ENCODE results near the gene SEC16A.
A peak's percentile ranks its signal among the peaks of the same experiment; 100 is the strongest.

The SEC16A gene

GRCh38 chr9:136482793-136483588 is at the start of gene SEC16A:
Gene SEC16A (minus strand): TSS chr9:136483040. CDS start chr9:136477615, 5,425 bp downstream.
- peaks cover 38% of the 10 kb centered on the region for H3K36me3 Mint-ChIP-seq (ENCODE audit: low read depth)

GRCh38 chr9:136531904-136532798 is 49.3 kb upstream of the SEC16A start:
- Mint-ChIP-seq H3K4me3 (peak overlapping the region; percentile 60), H3K4me1 (ENCODE audit: low read depth) (peaks cover 56% of the 10 kb centered on the region), H3K36me3 (ENCODE audit: low read depth) (peaks cover 43% of the 10 kb centered on the region), H3K9me3 (no peaks in the 10 kb centered on the region), H3K27me3 (no peaks in the 10 kb centered on the region), H3K27ac (peak overlapping the region; percentile 90)
- no peak for DNase-seq

More at GRCh38 chr9:136482793-136483588, at the start of gene SEC16A:
- peak within 1 kb of the TSS; percentile 99 for H3K27ac Mint-ChIP-seq
- no peaks in the 10 kb centered on the region for H3K9me3 Mint-ChIP-seq
- no peaks in the 10 kb centered on the region for H3K27me3 Mint-ChIP-seq
- DNase-seq: peak; percentile 100
- peaks cover 35% of the 10 kb centered on the region for H3K4me1 Mint-ChIP-seq (ENCODE audit: low read depth)
- H3K4me3 Mint-ChIP-seq: peak within 1 kb of the TSS; percentile 97

- H3K4me3 Mint-ChIP-seq: peak overlapping the region; percentile 42
- DNase-seq: no peak
- no peaks in the 10 kb centered on the region for H3K9me3 Mint-ChIP-seq
- H3K36me3 Mint-ChIP-seq (ENCODE audit: low read depth): peaks cover 37% of the 10 kb centered on the region
- no peaks in the 10 kb centered on the region for H3K27me3 Mint-ChIP-seq
- H3K27ac Mint-ChIP-seq: peak overlapping the region; percentile 80
- H3K4me1 Mint-ChIP-seq (ENCODE audit: low read depth): peaks cover 50% of the 10 kb centered on the region
These were observed 48.5 kb upstream of the SEC16A start for GRCh38 chr9:136531186-136531903.

GRCh38 chr9:136530461-136531089 is 47.7 kb upstream of the SEC16A start:
- DNase-seq: no peak
- H3K4me1 Mint-ChIP-seq (ENCODE audit: low read depth): peaks cover 49% of the 10 kb centered on the region
- peak overlapping the region; percentile 80 for H3K27ac Mint-ChIP-seq
- H3K27me3 Mint-ChIP-seq: no peaks in the 10 kb centered on the region
- H3K36me3 Mint-ChIP-seq (ENCODE audit: low read depth): peaks cover 41% of the 10 kb centered on the region
- H3K9me3 Mint-ChIP-seq: no peaks in the 10 kb centered on the region
- no peak overlapping the region for H3K4me3 Mint-ChIP-seq

- Mint-ChIP-seq H3K27me3 (no peaks in the 10 kb centered on the region), H3K9me3 (no peaks in the 10 kb centered on the region), H3K27ac (peak overlapping the region; percentile 44), H3K4me1 (ENCODE audit: low read depth) (peaks cover 49% of the 10 kb centered on the region), H3K36me3 (ENCODE audit: low read depth) (peaks cover 44% of the 10 kb centered on the region), H3K4me3 (no peak overlapping the region)
- no peak for DNase-seq
These were observed 46.9 kb upstream of the SEC16A start for GRCh38 chr9:136529516-136530460.

- peaks cover 41% of the 10 kb centered on the region for H3K4me1 Mint-ChIP-seq (ENCODE audit: low read depth)
- no peak overlapping the region for H3K4me3 Mint-ChIP-seq
- H3K36me3 Mint-ChIP-seq (ENCODE audit: low read depth): peaks cover 42% of the 10 kb centered on the region
- H3K27ac Mint-ChIP-seq: peak overlapping the region; percentile 40
- no peaks in the 10 kb centered on the region for H3K9me3 Mint-ChIP-seq
- H3K27me3 Mint-ChIP-seq: no peaks in the 10 kb centered on the region
- no peak for DNase-seq
These were observed 46.0 kb upstream of the SEC16A start for GRCh38 chr9:136528716-136529341.

- Mint-ChIP-seq H3K36me3 (ENCODE audit: low read depth) (peaks cover 39% of the 10 kb centered on the region), H3K4me1 (ENCODE audit: low read depth) (peaks cover 34% of the 10 kb centered on the region), H3K27ac (peak overlapping the region; percentile 81), H3K4me3 (no peak overlapping the region), H3K27me3 (no peaks in the 10 kb centered on the region), H3K9me3 (no peaks in the 10 kb centered on the region)
- DNase-seq: no peak
These were observed 45.2 kb upstream of the SEC16A start for GRCh38 chr9:136527721-136528710.

GRCh38 chr9:136527131-136527530 is 44.3 kb upstream of the SEC16A start:
- no peak overlapping the region for H3K4me3 Mint-ChIP-seq
- no peak for DNase-seq
- H3K27ac Mint-ChIP-seq: no peak overlapping the region
- H3K9me3 Mint-ChIP-seq: no peaks in the 10 kb centered on the region
- H3K36me3 Mint-ChIP-seq (ENCODE audit: low read depth): peaks cover 35% of the 10 kb centered on the region
- H3K4me1 Mint-ChIP-seq (ENCODE audit: low read depth): peaks cover 26% of the 10 kb centered on the region
- no peaks in the 10 kb centered on the region for H3K27me3 Mint-ChIP-seq

GRCh38 chr9:136526625-136527066 is 43.8 kb upstream of the SEC16A start:
- peaks cover 25% of the 10 kb centered on the region for H3K4me1 Mint-ChIP-seq (ENCODE audit: low read depth)
- peaks cover 38% of the 10 kb centered on the region for H3K36me3 Mint-ChIP-seq (ENCODE audit: low read depth)
- no peak for DNase-seq
- H3K9me3 Mint-ChIP-seq: no peaks in the 10 kb centered on the region
- H3K4me3 Mint-ChIP-seq: no peak overlapping the region
- no peaks in the 10 kb centered on the region for H3K27me3 Mint-ChIP-seq
- H3K27ac Mint-ChIP-seq: no peak overlapping the region

GRCh38 chr9:136525841-136526499 is 43.1 kb upstream of the SEC16A start:
- H3K4me1 Mint-ChIP-seq (ENCODE audit: low read depth): peaks cover 20% of the 10 kb centered on the region
- no peaks in the 10 kb centered on the region for H3K9me3 Mint-ChIP-seq
- H3K4me3 Mint-ChIP-seq: no peak overlapping the region
- H3K36me3 Mint-ChIP-seq (ENCODE audit: low read depth): peaks cover 38% of the 10 kb centered on the region
- H3K27ac Mint-ChIP-seq: no peak overlapping the region
- no peaks in the 10 kb centered on the region for H3K27me3 Mint-ChIP-seq
- DNase-seq: no peak

GRCh38 chr9:136525207-136525606 is 42.4 kb upstream of the SEC16A start:
- Mint-ChIP-seq H3K27ac (no peak overlapping the region), H3K4me3 (no peak overlapping the region), H3K9me3 (no peaks in the 10 kb centered on the region), H3K27me3 (no peaks in the 10 kb centered on the region), H3K36me3 (ENCODE audit: low read depth) (peaks cover 34% of the 10 kb centered on the region), H3K4me1 (ENCODE audit: low read depth) (peaks cover 12% of the 10 kb centered on the region)
- DNase-seq: no peak
